ENCODE data around the gene HRC.

The HRC gene

GRCh38 chr19:49150944-49151243 is 4.3 kb downstream of the HRC start:
- Histone ChIP-seq H3K9me3 (replicated peaks; ENCODE audit: insufficient read depth, low read length) (no peaks in the 10 kb centered on the region), H3K4me3 (ENCODE audit: low read length) (peak overlapping the region; percentile 69), H4K20me1 (ENCODE audit: insufficient read depth, low read length) (no peaks in the 10 kb centered on the region), H3K4me1 (ENCODE audit: low read length) (peaks cover 5% of the 10 kb centered on the region; the same call in 1 of the 2 replicates), H3K4me2 (ENCODE audit: low read depth, low read length) (peak overlapping the region; percentile 99), H3K27ac (ENCODE audit: low read length) (no peak overlapping the region), H3K9me2 (replicated peaks; ENCODE audit: insufficient read depth, low read length) (no peaks in the 10 kb centered on the region), H3K36me3 (replicated peaks; ENCODE audit: insufficient read depth, low read length) (no peaks in the 10 kb centered on the region), H3K79me2 (ENCODE audit: low read length) (no peaks in the 10 kb centered on the region), H3K27me3 (replicated peaks; ENCODE audit: insufficient read depth, low read length) (peaks cover 70% of the 10 kb centered on the region), H3F3A (ENCODE audit: insufficient read depth, low read length) (no peaks in the 10 kb centered on the region), H2AFZ (ENCODE audit: low read length) (peak overlapping the region; percentile 81), H3K9ac (ENCODE audit: low read length) (no peak overlapping the region)
- no peak for DNase-seq
- TF ChIP-seq EZH2phosphoT487 (IDR thresholded peaks at IDR 0.05; ENCODE audit: low read length): no peak
- no peak for TF ChIP-seq CTCF (IDR thresholded peaks at IDR 0.05; ENCODE audit: low read length)

- Histone ChIP-seq H3K9me2 (replicated peaks; ENCODE audit: insufficient read depth, low read length) (no peaks in the 10 kb centered on the region), H4K20me1 (ENCODE audit: insufficient read depth, low read length) (no peaks in the 10 kb centered on the region), H3K4me2 (ENCODE audit: low read depth, low read length) (peak overlapping the region; percentile 99), H3K36me3 (replicated peaks; ENCODE audit: insufficient read depth, low read length) (no peaks in the 10 kb centered on the region), H3K79me2 (ENCODE audit: low read length) (no peaks in the 10 kb centered on the region), H3K4me1 (ENCODE audit: low read length) (peaks cover 10% of the 10 kb centered on the region; the same call in 1 of the 2 replicates), H3K27ac (ENCODE audit: low read length) (no peak overlapping the region), H3K9me3 (replicated peaks; ENCODE audit: insufficient read depth, low read length) (no peaks in the 10 kb centered on the region), H3K4me3 (ENCODE audit: low read length) (peak overlapping the region; percentile 69), H3F3A (ENCODE audit: insufficient read depth, low read length) (no peaks in the 10 kb centered on the region), H3K27me3 (replicated peaks; ENCODE audit: insufficient read depth, low read length) (peaks cover 67% of the 10 kb centered on the region), H3K9ac (ENCODE audit: low read length) (peak overlapping the region; percentile 46; the same call in 1 of the 2 replicates), H2AFZ (ENCODE audit: low read length) (peak overlapping the region; percentile 81)
- DNase-seq: peak; percentile 69
- TF ChIP-seq CTCF (IDR thresholded peaks at IDR 0.05; ENCODE audit: low read length) (no peak), EZH2 (optimal IDR thresholded peaks at IDR 0.05; ENCODE audit: low read depth, low read length) (no peak), EZH2phosphoT487 (IDR thresholded peaks at IDR 0.05; ENCODE audit: low read length) (no peak)
Observed at GRCh38 chr19:49150106-49150943, 4.9 kb downstream of the HRC start.

- peak; percentile 19 for DNase-seq
- H3K4me3 ChIP-seq (ENCODE audit: low read length): peak overlapping the region; percentile 69
- H3K9me3 ChIP-seq (replicated peaks; ENCODE audit: insufficient read depth, low read length): no peaks in the 10 kb centered on the region
- no peak overlapping the region for H3K27ac ChIP-seq (ENCODE audit: low read length)
- no peaks in the 10 kb centered on the region for H3K36me3 ChIP-seq (replicated peaks; ENCODE audit: insufficient read depth, low read length)
- H3K9me2 ChIP-seq (replicated peaks; ENCODE audit: insufficient read depth, low read length): no peaks in the 10 kb centered on the region
- H2AFZ ChIP-seq (ENCODE audit: low read length): peak overlapping the region; percentile 81
- H3K9ac ChIP-seq (ENCODE audit: low read length): peak overlapping the region; percentile 46; the same call in 1 of the 2 replicates
- H3K4me1 ChIP-seq (ENCODE audit: low read length): peaks cover 11% of the 10 kb centered on the region; the same call in 1 of the 2 replicates
- no peaks in the 10 kb centered on the region for H3F3A ChIP-seq (ENCODE audit: insufficient read depth, low read length)
- H3K4me2 ChIP-seq (ENCODE audit: low read depth, low read length): peak overlapping the region; percentile 99
- TF ChIP-seq EZH2phosphoT487 (IDR thresholded peaks at IDR 0.05; ENCODE audit: low read length) (no peak), EZH2 (optimal IDR thresholded peaks at IDR 0.05; ENCODE audit: low read depth, low read length) (no peak), CTCF (IDR thresholded peaks at IDR 0.05; ENCODE audit: low read length) (no peak)
- no peaks in the 10 kb centered on the region for H3K79me2 ChIP-seq (ENCODE audit: low read length)
- H4K20me1 ChIP-seq (ENCODE audit: insufficient read depth, low read length): no peaks in the 10 kb centered on the region
- H3K27me3 ChIP-seq (replicated peaks; ENCODE audit: insufficient read depth, low read length): peaks cover 63% of the 10 kb centered on the region
Observed at GRCh38 chr19:49149652-49150105, 5.5 kb downstream of the HRC start.

All from MM.1S (cell line).